GM12878 (cell line): ENCODE measurements around the gene TTC9B. TPM values are rescaled to one million over a fixed set of nuclear protein-coding genes. Genes with fewer than 3 reads are reported as not detected.

Experiments used
- ATAC-seq: fragments of 200-7000 bp; cut with Tn5 transposase; 3 replicates; pipeline ENCODE4 v1.9.1; 2020; ENCODE audit warnings: mild to moderate bottlenecking, moderate library complexity
- BruUV-seq: library from RNA; stranded (reverse); fragments of 400-500 nt; replicated peaks from 2 replicates; lab custom pipeline; 2021; lab: Mats Ljungman, UMichigan
- CTCF ChIA-PET: fragments of 300-600 bp; sonication (Branson Sonifier 250); formaldehyde crosslinking; extraction: SDS; loops from one replicate; lab custom pipeline; 2021; ENCODE audit warnings: inconsistent platforms; lab: Yijun Ruan, JAX
- POLR2A ChIA-PET: fragments of 350-600 bp; formaldehyde crosslinking; extraction: SDS; loops from one replicate; lab custom pipeline; 2021; ENCODE audit warnings: inconsistent platforms; lab: Charles Lee
- RAD21 ChIA-PET: fragments of 300-600 bp; sonication (Branson Sonifier 250); formaldehyde crosslinking; loops from one replicate; lab custom pipeline; 2023; ENCODE audit warnings: antibody characterized with exemption; ENCODE audit not compliant: unreplicated experiment; lab: Charles Lee
- SMC1A ChIA-PET: fragments of 300-600 bp; sonication (Branson Sonifier 250); formaldehyde crosslinking; loops from one replicate; lab custom pipeline; 2023; ENCODE audit not compliant: unreplicated experiment, uncharacterized antibody; lab: Charles Lee
- DNase-seq: peaks from one replicate; pipeline ENCODE4 v3.0.0-alpha.2; 2011; ENCODE audit warnings: low read depth, low spot score
- FAIRE-seq: peaks from 3 replicates; lab custom pipeline; 2011; peaks lifted over from hg19 to GRCh38; lab: Jason Lieb, UNC
- H2AFZ ChIP-seq: 2 replicates; pipeline ENCODE4 v1.6.0; 2011; ENCODE audit warnings: low read depth, low read length, control low read depth; ENCODE audit not compliant: control insufficient read depth
- H3K27ac ChIP-seq: 2 replicates; pipeline ENCODE4 v1.5.1; 2011; ENCODE audit warnings: control low read depth; ENCODE audit not compliant: control insufficient read depth, insufficient read depth
- H3K27me3 ChIP-seq, 2 experiments: replicated peaks in 1 of 2; 2 replicates each; pipeline versions ENCODE4 v1.6.0 to v1.6.1; 2011; ENCODE audit warnings: low read length in 1 of 2; ENCODE audit not compliant: control insufficient read depth in 2 of 2, insufficient read depth in 2 of 2
- H3K36me3 ChIP-seq, 2 experiments: 2 replicates each; pipeline ENCODE4 v1.5.1; 2011; ENCODE audit warnings: low read length in 1 of 2; ENCODE audit not compliant: control insufficient read depth in 2 of 2, insufficient read depth in 2 of 2
- H3K4me1 ChIP-seq: 2 replicates; pipeline ENCODE4 v1.6.1; 2011; ENCODE audit warnings: mild to moderate bottlenecking, low read length, moderate library complexity, mixed read lengths; ENCODE audit not compliant: control insufficient read depth, insufficient read depth
- H3K4me2 ChIP-seq: 2 replicates; pipeline ENCODE4 v1.6.0; 2011; ENCODE audit warnings: control low read depth; ENCODE audit not compliant: control insufficient read depth, insufficient read depth
- H3K4me3 ChIP-seq: fragments of 200-600 bp; sonication (generic); 2 replicates; pipeline ENCODE4 v1.5.1; 2016
- H3K79me2 ChIP-seq: 2 replicates; pipeline ENCODE4 v1.6.0; 2011; ENCODE audit warnings: low read length; ENCODE audit not compliant: control insufficient read depth, insufficient read depth
- H3K9ac ChIP-seq: 2 replicates; pipeline ENCODE4 v1.8.0; 2011; ENCODE audit warnings: low read length, control low read depth, mixed read lengths; ENCODE audit not compliant: control insufficient read depth, insufficient read depth
- H3K9me3 ChIP-seq: replicated peaks from 3 replicates; pipeline ENCODE4 v1.5.1; 2011; ENCODE audit warnings: mild to moderate bottlenecking, low read length; ENCODE audit not compliant: control insufficient read depth, insufficient read depth
- H4K20me1 ChIP-seq: 2 replicates; pipeline ENCODE4 v1.6.0; 2011; ENCODE audit not compliant: control insufficient read depth, insufficient read depth
- ASH2L ChIP-seq: fragments of 300-600, 200-600 bp; sonication (generic); IDR thresholded peaks from 2 replicates; pipeline ENCODE4 v1.6.1; 2017; ENCODE audit warnings: low read depth, mild to moderate bottlenecking, borderline replicate concordance
- BCL3 ChIP-seq: IDR thresholded peaks from 2 replicates; pipeline ENCODE4 v1.6.1; 2011; ENCODE audit warnings: borderline replicate concordance, low read depth, mild to moderate bottlenecking, moderate library complexity, low read length; ENCODE audit not compliant: insufficient read depth, poor library complexity, severe bottlenecking
- CEBPB ChIP-seq, 2 experiments: fragments of 150-350 bp in 1 of 2; IDR thresholded peaks; 2 replicates each; pipeline ENCODE4 v1.6.1; 2012 to 2014; ENCODE audit warnings: low read depth in 2 of 2, low read length in 2 of 2, borderline replicate concordance in 1 of 2, inconsistent platforms in 1 of 2
- CHD2 ChIP-seq: IDR thresholded peaks from 2 replicates; pipeline ENCODE4 v1.6.1; 2011; ENCODE audit warnings: low read depth, low read length, improper control_type of control experiment, borderline replicate concordance
- MEF2A ChIP-seq: IDR thresholded peaks from 2 replicates; pipeline ENCODE4 v1.6.1; 2011; ENCODE audit warnings: low read depth, mild to moderate bottlenecking, low read length, moderate library complexity; ENCODE audit not compliant: insufficient read depth
- POLR2AphosphoS2 ChIP-seq: IDR thresholded peaks from 2 replicates; pipeline ENCODE4 v1.6.1; 2011; ENCODE audit warnings: low read depth, mild to moderate bottlenecking, low read length, improper control_type of control experiment, moderate library complexity
- SMAD1 ChIP-seq: fragments of 450-650 bp; IDR thresholded peaks from 2 replicates; pipeline ENCODE4 v1.6.1; 2018; ENCODE audit warnings: mild to moderate bottlenecking, low read depth; ENCODE audit not compliant: partially characterized antibody
- SUZ12 ChIP-seq: fragments of 200-600 bp; sonication (generic); IDR thresholded peaks from one replicate; pipeline ENCODE4 v1.6.1; 2018; ENCODE audit warnings: antibody characterized with exemption, mild to moderate bottlenecking; ENCODE audit not compliant: unreplicated experiment
- TCF7 ChIP-seq: IDR thresholded peaks from 2 replicates; pipeline ENCODE4 v1.6.1; 2014; ENCODE audit warnings: antibody characterized with exemption, borderline replicate concordance
- YY1 ChIP-seq: IDR thresholded peaks from 2 replicates; pipeline ENCODE4 v1.6.1; 2011; ENCODE audit warnings: low read depth, mild to moderate bottlenecking, low read length
- ZNF217 ChIP-seq: fragments of 450-650 bp; IDR thresholded peaks from 2 replicates; pipeline ENCODE4 v1.6.1; 2017; ENCODE audit warnings: antibody characterized with exemption, mild to moderate bottlenecking
- ZNF687 ChIP-seq: fragments of 450-650 bp; IDR thresholded peaks from 2 replicates; pipeline ENCODE4 v1.6.1; 2017; ENCODE audit warnings: mild to moderate bottlenecking, moderate library complexity
- WGBS: methylation state at CpG from one replicate; pipeline ENCODE4 v1.1.6; 2016; ENCODE audit warnings: low lambda C conversion rate; ENCODE audit not compliant: insufficient replicate concordance, insufficient coverage; ENCODE audit errors: missing lambda C conversion rate; 5-methylcytosine and 5-hydroxymethylcytosine counted together
- in situ Hi-C: fragments of 300-500 bp; cut with MboI; formaldehyde crosslinking; loops from 9 replicates; pipeline ENCODE4 v1.14.3; 2018; ENCODE audit warnings: mixed read lengths
- intact Hi-C: fragments of 100-400 bp; cut with micrococcal nuclease; formaldehyde crosslinking; loops from one replicate; pipeline ENCODE4 v1.14.2; 2022; ENCODE audit not compliant: unreplicated experiment
- polyA plus RNA-seq, 11 experiments: library from polyadenylated mRNA; depleted of rRNA in 4 of 11; unstranded in 6 of 11; stranded (reverse) in 5 of 11; fragments of >200 nt; fragmentation: Nextera tagmentation in 4 of 11; fragmentation: Illumina TruSeq in 1 of 11; extraction: Ambion mirVana in 4 of 11; extraction: Trizol in 1 of 11; gene quantifications; 1 replicate in 1 of 11; 2 replicates in 10 of 11; pipeline versions ENCODE4 v1.2.1 to v1.2.3, GENCODE V29; 2011 to 2016; ENCODE audit warnings: inconsistent platforms in 2 of 11, missing spikeins in 2 of 11, low read depth in 1 of 11
- total RNA-seq, 4 experiments: library from RNA; depleted of rRNA in 3 of 4; stranded (reverse); fragments of >200 nt in 3 of 4; fragmentation: Illumina TruSeq in 1 of 4; extraction: Trizol in 1 of 4; gene quantifications; 2 replicates each; pipeline versions ENCODE4 v1.2.1 to v1.2.3, GENCODE V29; 2013 to 2021

TTC9B gene
- total and polyA plus RNA-seq, 10 of the 15 experiments (the other 5 are each of a cell fraction or from before 2014, with no cell fraction given): 0.04 to 0.14 (median 0.10) TPM; not detected in 7

DNA sequence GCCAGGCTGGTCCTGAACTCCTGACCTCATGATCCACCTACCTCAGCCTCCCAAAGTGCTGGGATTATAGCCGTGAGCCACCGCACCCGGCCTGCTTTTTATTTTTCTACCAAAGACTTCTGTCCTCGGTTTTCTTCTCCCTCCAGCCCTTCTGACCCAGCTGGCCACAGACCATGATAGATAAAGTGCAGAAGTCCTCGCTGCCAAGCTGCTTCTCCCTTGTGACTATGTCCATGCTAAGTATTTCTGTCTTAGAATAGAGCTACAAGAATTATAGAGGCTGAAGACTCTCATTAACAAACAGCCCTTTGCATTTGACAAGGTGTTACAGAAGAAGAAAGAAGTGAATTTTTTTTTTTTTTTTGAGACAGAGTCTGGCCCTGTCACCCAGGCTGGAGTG lies 42.4 kb downstream of the TTC9B start:
- H3K9ac ChIP-seq: no peak overlapping the region
- no TSS peak for BruUV-seq
- H3K79me2 ChIP-seq: no peaks in the 10 kb centered on the region
- ChIA-PET CTCF (interaction anchor here (0.9 to 2.2 kb wide), 2 partner anchors 10 to 502 kb away, joined by 3 to 6 read pairs; no protein-coding TSS in a partner anchor), SMC1A (no interaction called here), RAD21 (no interaction called here), POLR2A (interaction anchor here (0.5 to 1.1 kb wide), 2 partner anchors 15 to 365 kb away, joined by 4 to 8 read pairs; no protein-coding TSS in a partner anchor)
- DNase-seq (no peak), ATAC-seq (no peak), FAIRE-seq (no peak)
- H3K27me3 ChIP-seq: no peaks in the 10 kb centered on the region
- no peak overlapping the region for H3K27ac ChIP-seq
- peaks cover 6% of the 10 kb centered on the region for H3K4me1 ChIP-seq
- WGBS: 49% methylated on average over 5 of the region's 5 CpGs
- intact Hi-C loops: no loop called here
- H3K36me3 ChIP-seq: no peaks in the 10 kb centered on the region
- H3K4me3 ChIP-seq: no peak overlapping the region
- no peak overlapping the region for H2AFZ ChIP-seq
- no peaks in the 10 kb centered on the region for H3K9me3 ChIP-seq
- no peaks in the 10 kb centered on the region for H4K20me1 ChIP-seq
- in situ Hi-C loops: no loop called here
- no peak overlapping the region for H3K4me2 ChIP-seq
- TF ChIP-seq CHD2: no peak
- TF ChIP-seq CEBPB (IDR thresholded peaks at IDR 0.05; ENCODE audit: borderline replicate concordance in 1 of 2, low read depth in 2 of 2, low read length in 2 of 2): no peak
- no peak for TF ChIP-seq ZNF217
- no peak for TF ChIP-seq POLR2AphosphoS2
- TF ChIP-seq ZNF687: no peak
- no peak for TF ChIP-seq BCL3
- no peak for TF ChIP-seq TCF7
- TF ChIP-seq YY1: no peak
- no peak for TF ChIP-seq SMAD1
- no peak for TF ChIP-seq SUZ12
- TF ChIP-seq MEF2A: no peak
- no peak for TF ChIP-seq ASH2L
